ENCODE data around the gene KIR2DL4. TPM values are rescaled to one million over a fixed set of nuclear protein-coding genes. Genes with fewer than 3 reads are reported as not detected.
"Not testable (repeated sequence)": the region's sequence is repeated elsewhere in the genome, so short reads cannot be mapped to it uniquely, and the experiment has no call there.

Gene KIR2DL4
- total and polyA plus RNA-seq, 2 donors (not counting 3 experiments of a cell fraction or from before 2014, with no cell fraction given), result not detected

DNA sequence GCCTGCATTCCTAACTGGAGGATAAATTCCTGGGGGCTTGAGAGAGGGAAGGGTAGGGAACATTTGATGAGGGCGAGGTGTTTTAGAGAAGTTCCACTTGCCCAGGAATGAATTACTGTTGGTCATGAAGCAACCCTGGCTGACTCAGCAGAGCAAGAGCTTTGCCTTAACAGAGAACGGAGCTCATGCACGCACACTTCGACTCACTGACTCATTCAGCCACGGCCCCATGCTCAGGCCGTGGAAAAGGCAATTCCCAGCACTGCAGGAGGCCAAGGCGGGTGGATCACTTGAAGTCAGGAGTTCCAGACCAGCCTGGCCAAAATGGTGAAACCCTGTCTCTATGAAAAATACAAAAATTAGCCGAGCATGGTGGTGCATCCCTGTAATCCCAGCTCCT lies 39.2 kb upstream of the KIR2DL4 start:
- H3K9me3 ChIP-seq (replicated peaks; ENCODE audit: control insufficient read depth, insufficient read depth, low read length); H3K79me2 ChIP-seq (ENCODE audit: control insufficient read depth, insufficient read depth, low read length); H4K20me1 ChIP-seq (replicated peaks; ENCODE audit: control insufficient read depth, extremely low read depth, insufficient read depth, low read length); H3K27me3 ChIP-seq (ENCODE audit: control insufficient read depth in 2 of 2, insufficient read depth in 2 of 2, low read length in 2 of 2); H3K4me2 ChIP-seq (ENCODE audit: insufficient read depth, low read length); H3K9ac ChIP-seq (replicated peaks; ENCODE audit: extremely low read depth, insufficient read depth, low read length); DNase-seq (ENCODE audit: low read depth, low spot score); dilution Hi-C loops (cut with MboI; ENCODE audit: extremely low pct_ligation_motif_present, low sequenced_read_pairs); POLR2A ChIA-PET; H3K36me3 ChIP-seq (ENCODE audit: control insufficient read depth in 2 of 2, extremely low read depth in 1 of 2, insufficient read depth in 2 of 2, low read length in 2 of 2); intact Hi-C loops (cut with micrococcal nuclease); BruUV-seq (replicated peaks); CTCF ChIA-PET; FAIRE-seq; H2AFZ ChIP-seq (ENCODE audit: low read depth, low read length); H3K9me1 ChIP-seq (replicated peaks; ENCODE audit: control insufficient read depth, extremely low read depth, insufficient read depth, low read length); H3K4me1 ChIP-seq (ENCODE audit: control insufficient read depth, extremely low read depth, insufficient read depth, low read length); H3K27ac ChIP-seq (ENCODE audit: insufficient read depth, low read depth, low read length); H3K4me3 ChIP-seq (replicated peaks in 1 of 3; ENCODE audit: insufficient read depth in 1 of 3, low read depth in 1 of 3, low read length in 3 of 3): not testable (repeated sequence)

DNA sequence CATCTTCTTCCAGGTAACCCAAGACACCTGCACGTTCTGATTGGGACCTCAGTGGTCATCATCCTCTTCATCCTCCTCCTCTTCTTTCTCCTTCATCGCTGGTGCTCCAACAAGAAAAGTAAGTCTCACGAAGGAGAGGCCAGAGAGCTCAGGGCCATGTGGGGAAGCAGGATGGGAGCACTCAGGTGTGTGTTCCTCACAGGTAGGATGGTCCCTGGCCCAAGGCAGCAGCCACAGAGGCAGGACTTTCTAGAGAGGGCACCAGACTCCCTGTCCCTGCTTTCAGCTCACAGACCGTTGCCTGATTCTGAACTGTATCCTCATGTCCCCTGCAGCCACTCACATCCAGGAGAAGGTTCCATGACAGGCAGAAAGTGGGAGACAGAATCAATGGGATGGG lies 36.9 kb upstream of the KIR2DL4 start:
- H2AFZ ChIP-seq (ENCODE audit: low read depth, low read length); H4K20me1 ChIP-seq (replicated peaks; ENCODE audit: control insufficient read depth, extremely low read depth, insufficient read depth, low read length); BruUV-seq (replicated peaks); H3K4me2 ChIP-seq (ENCODE audit: insufficient read depth, low read length); POLR2A ChIA-PET; H3K36me3 ChIP-seq (ENCODE audit: control insufficient read depth in 2 of 2, extremely low read depth in 1 of 2, insufficient read depth in 2 of 2, low read length in 2 of 2); H3K79me2 ChIP-seq (ENCODE audit: control insufficient read depth, insufficient read depth, low read length); DNase-seq (ENCODE audit: low read depth, low spot score); H3K9ac ChIP-seq (replicated peaks; ENCODE audit: extremely low read depth, insufficient read depth, low read length); H3K9me3 ChIP-seq (replicated peaks; ENCODE audit: control insufficient read depth, insufficient read depth, low read length); intact Hi-C loops (cut with micrococcal nuclease); H3K4me1 ChIP-seq (ENCODE audit: control insufficient read depth, extremely low read depth, insufficient read depth, low read length); FAIRE-seq; CTCF ChIA-PET; H3K4me3 ChIP-seq (replicated peaks in 1 of 3; ENCODE audit: insufficient read depth in 1 of 3, low read depth in 1 of 3, low read length in 3 of 3); dilution Hi-C loops (cut with MboI; ENCODE audit: extremely low pct_ligation_motif_present, low sequenced_read_pairs); H3K9me1 ChIP-seq (replicated peaks; ENCODE audit: control insufficient read depth, extremely low read depth, insufficient read depth, low read length); H3K27me3 ChIP-seq (ENCODE audit: control insufficient read depth in 2 of 2, insufficient read depth in 2 of 2, low read length in 2 of 2); H3K27ac ChIP-seq (ENCODE audit: insufficient read depth, low read depth, low read length): not testable (repeated sequence)

DNA sequence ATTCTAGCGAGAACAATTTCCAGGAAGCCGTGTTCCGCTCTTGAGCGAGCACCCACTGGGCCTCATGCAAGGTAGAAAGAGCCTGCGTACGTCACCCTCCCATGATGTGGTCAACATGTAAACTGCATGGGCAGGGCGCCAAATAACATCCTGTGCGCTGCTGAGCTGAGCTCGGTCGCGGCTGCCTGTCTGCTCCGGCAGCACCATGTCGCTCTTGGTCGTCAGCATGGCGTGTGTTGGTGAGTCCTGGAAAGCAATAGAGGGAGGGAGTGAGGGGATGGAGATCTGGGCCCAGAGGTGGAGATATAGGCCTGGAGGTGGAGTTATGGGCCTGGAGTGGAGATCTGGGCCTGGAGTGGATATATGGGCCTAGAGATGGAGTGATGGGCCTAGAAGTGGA lies 33.8 kb upstream of the KIR2DL4 start, which contains the start of gene KIR2DL1:
KIR2DL1 (plus strand) TSS at position 148 of the 400 bp plus-strand sequence; CDS start at position 206, 58 bp downstream.
- H3K9me1 ChIP-seq (replicated peaks; ENCODE audit: control insufficient read depth, extremely low read depth, insufficient read depth, low read length); DNase-seq (ENCODE audit: low read depth, low spot score); H3K4me3 ChIP-seq (replicated peaks in 1 of 3; ENCODE audit: insufficient read depth in 1 of 3, low read depth in 1 of 3, low read length in 3 of 3); FAIRE-seq; POLR2A ChIA-PET; BruUV-seq (replicated peaks); H3K9me3 ChIP-seq (replicated peaks; ENCODE audit: control insufficient read depth, insufficient read depth, low read length); H3K27ac ChIP-seq (ENCODE audit: insufficient read depth, low read depth, low read length); H4K20me1 ChIP-seq (replicated peaks; ENCODE audit: control insufficient read depth, extremely low read depth, insufficient read depth, low read length); intact Hi-C loops (cut with micrococcal nuclease); CTCF ChIA-PET; H3K4me1 ChIP-seq (ENCODE audit: control insufficient read depth, extremely low read depth, insufficient read depth, low read length); H3K79me2 ChIP-seq (ENCODE audit: control insufficient read depth, insufficient read depth, low read length); H3K36me3 ChIP-seq (ENCODE audit: control insufficient read depth in 2 of 2, extremely low read depth in 1 of 2, insufficient read depth in 2 of 2, low read length in 2 of 2); H3K27me3 ChIP-seq (ENCODE audit: control insufficient read depth in 2 of 2, insufficient read depth in 2 of 2, low read length in 2 of 2); dilution Hi-C loops (cut with MboI; ENCODE audit: extremely low pct_ligation_motif_present, low sequenced_read_pairs); H3K9ac ChIP-seq (replicated peaks; ENCODE audit: extremely low read depth, insufficient read depth, low read length); H2AFZ ChIP-seq (ENCODE audit: low read depth, low read length); H3K4me2 ChIP-seq (ENCODE audit: insufficient read depth, low read length): not testable (repeated sequence)

DNA sequence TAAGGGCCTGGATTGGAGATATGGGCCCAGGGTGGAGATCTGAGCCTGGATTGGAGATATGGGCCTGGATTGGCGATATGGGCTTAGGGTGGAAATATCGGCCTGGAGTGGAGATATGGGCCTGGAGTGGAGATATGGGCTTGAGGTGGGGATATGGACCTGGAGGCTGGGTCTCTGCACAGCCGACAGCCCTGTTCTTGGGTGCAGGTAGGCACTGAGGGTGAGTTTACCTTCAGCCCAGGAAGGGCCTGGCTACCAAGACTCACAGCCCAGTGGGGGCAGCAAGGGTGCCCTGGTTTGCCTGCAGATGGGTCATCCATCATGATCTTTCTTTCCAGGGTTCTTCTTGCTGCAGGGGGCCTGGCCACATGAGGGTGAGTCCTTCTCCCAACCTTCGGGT lies 32.9 kb upstream of the KIR2DL4 start:
- H3K27ac ChIP-seq (ENCODE audit: insufficient read depth, low read depth, low read length); H3K79me2 ChIP-seq (ENCODE audit: control insufficient read depth, insufficient read depth, low read length); BruUV-seq (replicated peaks); H3K9me3 ChIP-seq (replicated peaks; ENCODE audit: control insufficient read depth, insufficient read depth, low read length); H3K4me2 ChIP-seq (ENCODE audit: insufficient read depth, low read length); dilution Hi-C loops (cut with MboI; ENCODE audit: extremely low pct_ligation_motif_present, low sequenced_read_pairs); H3K36me3 ChIP-seq (ENCODE audit: control insufficient read depth in 2 of 2, extremely low read depth in 1 of 2, insufficient read depth in 2 of 2, low read length in 2 of 2); POLR2A ChIA-PET; H2AFZ ChIP-seq (ENCODE audit: low read depth, low read length); H3K27me3 ChIP-seq (ENCODE audit: control insufficient read depth in 2 of 2, insufficient read depth in 2 of 2, low read length in 2 of 2); H3K9ac ChIP-seq (replicated peaks; ENCODE audit: extremely low read depth, insufficient read depth, low read length); DNase-seq (ENCODE audit: low read depth, low spot score); H4K20me1 ChIP-seq (replicated peaks; ENCODE audit: control insufficient read depth, extremely low read depth, insufficient read depth, low read length); H3K9me1 ChIP-seq (replicated peaks; ENCODE audit: control insufficient read depth, extremely low read depth, insufficient read depth, low read length); H3K4me3 ChIP-seq (replicated peaks in 1 of 3; ENCODE audit: insufficient read depth in 1 of 3, low read depth in 1 of 3, low read length in 3 of 3); CTCF ChIA-PET; H3K4me1 ChIP-seq (ENCODE audit: control insufficient read depth, extremely low read depth, insufficient read depth, low read length); intact Hi-C loops (cut with micrococcal nuclease); FAIRE-seq: not testable (repeated sequence)

All from endothelial cell of umbilical vein (primary cell).